Measurements from ENCODE around the gene TMEM53. TPM values are rescaled to one million over a fixed set of nuclear protein-coding genes. Genes with fewer than 3 reads are reported as not detected.
A peak's percentile ranks its signal among the peaks of the same experiment; 100 is the strongest.

The TMEM53 gene
- total RNA-seq, 2 donors from 2014 or later = 26.4 to 29.6 TPM

GRCh38 chr1:44654621-44655187 is 19.6 kb downstream of the TMEM53 start:
- H3K4me1 ChIP-seq = no peaks in the 10 kb centered on the region

GRCh38 chr1:44653107-44653964 is 20.9 kb downstream of the TMEM53 start:
- Histone ChIP-seq H3K4me3 (no peak overlapping the region), H3K27ac (no peak overlapping the region), H3K4me1 (no peaks in the 10 kb centered on the region), H3K9me3 (no peaks in the 10 kb centered on the region), H3K36me3 (no peaks in the 10 kb centered on the region), H3K27me3 (no peaks in the 10 kb centered on the region), H3K9ac (ENCODE audit: low read depth in 2 of 2, low read length in 2 of 2) (no peak overlapping the region)
- DNase-seq = no peak
- intact Hi-C loops (cut with DNase I) = loop anchor here (2.0 kb wide), 1 partner anchor 45 kb away; no protein-coding TSS in a partner anchor
- TF ChIP-seq CTCF (IDR thresholded peaks at IDR 0.05) = no peak

More at GRCh38 chr1:44654621-44655187, 19.6 kb downstream of the TMEM53 start:
- intact Hi-C loops (cut with DNase I) = no loop called here
- no peaks in the 10 kb centered on the region for H3K27me3 ChIP-seq
- no peak overlapping the region for H3K4me3 ChIP-seq
- TF ChIP-seq CTCF (IDR thresholded peaks at IDR 0.05) = no peak
- no peaks in the 10 kb centered on the region for H3K36me3 ChIP-seq
- H3K9ac ChIP-seq (ENCODE audit: low read depth in 2 of 2, low read length in 2 of 2) = no peak overlapping the region
- H3K9me3 ChIP-seq = no peaks in the 10 kb centered on the region
- H3K27ac ChIP-seq = no peak overlapping the region
- DNase-seq = no peak

- Histone ChIP-seq H3K9ac (ENCODE audit: low read depth in 2 of 2, low read length in 2 of 2) (no peak overlapping the region), H3K36me3 (no peaks in the 10 kb centered on the region), H3K4me3 (no peak overlapping the region), H3K27ac (no peak overlapping the region), H3K4me1 (no peaks in the 10 kb centered on the region), H3K27me3 (no peaks in the 10 kb centered on the region), H3K9me3 (no peaks in the 10 kb centered on the region)
- intact Hi-C loops (cut with DNase I) = loop anchor here (2.0 kb wide), 1 partner anchor 44 kb away; no protein-coding TSS in a partner anchor
- peak; percentile 80 for DNase-seq
- peak; percentile 97 for TF ChIP-seq CTCF (IDR thresholded peaks at IDR 0.05)
Measured at GRCh38 chr1:44652445-44653106, 21.7 kb downstream of the TMEM53 start.

DNA sequence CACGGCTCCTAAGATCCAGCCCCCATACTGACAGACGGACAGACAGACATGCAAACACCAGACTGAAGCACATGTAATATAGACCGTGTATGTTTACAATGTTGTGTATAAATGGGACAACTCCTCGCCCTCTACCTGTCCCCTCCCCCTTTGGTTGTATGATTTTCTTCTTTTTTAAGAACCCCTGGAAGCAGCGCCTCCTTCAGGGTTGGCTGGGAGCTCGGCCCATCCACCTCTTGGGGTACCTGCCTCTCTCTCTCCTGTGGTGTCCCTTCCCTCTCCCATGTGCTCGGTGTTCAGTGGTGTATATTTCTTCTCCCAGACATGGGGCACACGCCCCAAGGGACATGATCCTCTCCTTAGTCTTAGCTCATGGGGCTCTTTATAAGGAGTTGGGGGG is 23.2 kb downstream of the TMEM53 start:
- intact Hi-C loops (cut with DNase I) = no loop called here
- TF ChIP-seq CTCF (IDR thresholded peaks at IDR 0.05) = no peak
- no peaks in the 10 kb centered on the region for H3K36me3 ChIP-seq
- H3K9me3 ChIP-seq = no peaks in the 10 kb centered on the region
- no peaks in the 10 kb centered on the region for H3K4me1 ChIP-seq
- H3K4me3 ChIP-seq = no peak overlapping the region
- H3K27ac ChIP-seq = no peak overlapping the region
- no peak for DNase-seq
- no peak overlapping the region for H3K9ac ChIP-seq (ENCODE audit: low read depth in 2 of 2, low read length in 2 of 2)
- no peaks in the 10 kb centered on the region for H3K27me3 ChIP-seq

DNA sequence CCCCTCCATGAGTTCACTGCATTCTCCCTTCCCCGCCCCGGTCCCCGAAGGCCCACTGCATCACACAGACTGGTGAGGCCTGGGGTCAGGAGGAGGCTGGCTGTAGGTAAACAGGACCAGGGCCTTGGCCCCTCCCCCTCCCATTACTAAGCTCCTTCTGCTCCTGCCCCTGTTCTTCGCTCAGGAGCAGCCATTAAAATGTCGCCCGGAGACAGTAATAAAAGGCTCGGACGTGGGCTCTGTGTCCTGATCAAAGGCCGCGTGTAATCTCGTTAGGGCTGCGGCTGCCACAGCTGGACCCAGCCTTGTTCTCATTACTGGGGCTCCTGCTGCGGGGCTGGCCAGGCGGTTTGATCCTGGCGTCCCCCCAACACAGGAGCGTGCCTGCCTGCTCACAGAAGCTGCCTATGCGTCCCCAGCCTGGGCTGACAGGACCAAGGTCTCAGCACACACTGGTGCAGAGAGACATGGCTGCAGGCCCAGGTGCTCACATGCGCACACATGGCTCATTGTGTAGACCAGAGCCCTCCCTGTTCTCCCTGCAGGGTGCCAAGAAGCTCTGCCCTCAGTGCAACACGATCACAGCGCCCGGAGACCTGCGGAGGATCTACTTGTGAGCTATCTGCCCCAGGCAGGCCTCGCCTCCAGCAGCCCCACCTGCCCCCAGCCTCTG is 24.0 kb downstream of the TMEM53 start:
- no peaks in the 10 kb centered on the region for H3K36me3 ChIP-seq
- no peak overlapping the region for H3K9ac ChIP-seq (ENCODE audit: low read depth in 2 of 2, low read length in 2 of 2)
- H3K4me1 ChIP-seq = no peaks in the 10 kb centered on the region
- H3K27me3 ChIP-seq = no peaks in the 10 kb centered on the region
- no peak for TF ChIP-seq CTCF (IDR thresholded peaks at IDR 0.05)
- no peak for DNase-seq
- intact Hi-C loops (cut with DNase I) = no loop called here
- no peak overlapping the region for H3K4me3 ChIP-seq
- no peaks in the 10 kb centered on the region for H3K9me3 ChIP-seq
- no peak overlapping the region for H3K27ac ChIP-seq
